SK-N-SH treated with all-trans-retinoic acid at 6 μM for 48 hours (cell line): ENCODE measurements around the gene ADAMTS6.

Experiments
- ATAC-seq: fragments of 200-7000 bp; cut with Tn5 transposase; 3 replicates; pipeline ENCODE4 v1.9.1; 2020; ENCODE audit warnings: mild to moderate bottlenecking, moderate library complexity
- ARNTL ChIP-seq: fragments of 450-650 bp; formaldehyde crosslinking; IDR thresholded peaks from 2 replicates; pipeline ENCODE4 v1.5.0; 2020; ENCODE audit warnings: low read depth, mild to moderate bottlenecking, moderate library complexity, borderline replicate concordance
- BACH2 ChIP-seq: fragments of 250-450 bp; sonication (Bioruptor Pico); IDR thresholded peaks from 2 replicates; pipeline ENCODE4 v1.9.0; 2021; ENCODE audit warnings: mild to moderate bottlenecking, borderline replicate concordance
- CSDC2 ChIP-seq: fragments of 250-450 bp; sonication (Bioruptor Pico); IDR thresholded peaks from 2 replicates; pipeline ENCODE4 v1.5.0; 2020; ENCODE audit warnings: mild to moderate bottlenecking, moderate library complexity
- ESRRG ChIP-seq: fragments of 250-450 bp; sonication (Bioruptor Pico); IDR thresholded peaks from 2 replicates; pipeline ENCODE4 v1.6.1; 2021; ENCODE audit warnings: mild to moderate bottlenecking
- GLIS3 ChIP-seq: fragments of 250-450 bp; sonication (Bioruptor Pico); IDR thresholded peaks from 2 replicates; pipeline ENCODE4 v1.5.0; 2020; ENCODE audit warnings: mild to moderate bottlenecking, moderate library complexity
- ISL1 ChIP-seq: fragments of 250-450 bp; sonication (Bioruptor Pico); IDR thresholded peaks from 2 replicates; pipeline ENCODE4 v2.1.2; 2022; ENCODE audit warnings: mild to moderate bottlenecking, moderate library complexity
- OSR1 ChIP-seq: fragments of 250-450 bp; sonication (Bioruptor Pico); IDR thresholded peaks from 2 replicates; pipeline ENCODE4 v1.8.0; 2022; ENCODE audit warnings: moderate library complexity, mild to moderate bottlenecking, inconsistent platforms
- PPARA ChIP-seq: fragments of 250-450 bp; sonication (Bioruptor Pico); IDR thresholded peaks from 2 replicates; pipeline ENCODE4 v1.5.0; 2020; ENCODE audit warnings: mild to moderate bottlenecking, borderline replicate concordance
- RARB ChIP-seq: fragments of 250-450 bp; sonication (Bioruptor Pico); IDR thresholded peaks from 2 replicates; pipeline ENCODE4 v1.8.0; 2021; ENCODE audit warnings: mild to moderate bottlenecking, moderate library complexity
- SNAI2 ChIP-seq: fragments of 250-450 bp; sonication (Bioruptor Pico); IDR thresholded peaks from 2 replicates; pipeline ENCODE4 v1.5.0; 2020; ENCODE audit warnings: mild to moderate bottlenecking, moderate library complexity
- TCF4 ChIP-seq: fragments of 250-450 bp; sonication (Bioruptor Pico); IDR thresholded peaks from 2 replicates; pipeline ENCODE4 v1.8.0; 2021; ENCODE audit warnings: mild to moderate bottlenecking, moderate library complexity, borderline replicate concordance
- TOX ChIP-seq: fragments of 250-450 bp; sonication (Bioruptor Pico); IDR thresholded peaks from 2 replicates; pipeline ENCODE4 v1.8.0; 2021; ENCODE audit warnings: mild to moderate bottlenecking, moderate library complexity, borderline replicate concordance
- ZC3H10 ChIP-seq: fragments of 250-450 bp; sonication (Bioruptor Pico); IDR thresholded peaks from 2 replicates; pipeline ENCODE4 v1.5.1; 2021; ENCODE audit warnings: mild to moderate bottlenecking, moderate library complexity
- ZFP3 ChIP-seq: fragments of 250-450 bp; sonication (Bioruptor Pico); IDR thresholded peaks from 2 replicates; pipeline ENCODE4 v1.5.0; 2020; ENCODE audit warnings: mild to moderate bottlenecking, moderate library complexity
- ZFP30 ChIP-seq: fragments of 450-650 bp; formaldehyde crosslinking; IDR thresholded peaks from 2 replicates; pipeline ENCODE4 v1.5.0; 2022; ENCODE audit warnings: mild to moderate bottlenecking, moderate library complexity
- ZNF565 ChIP-seq: fragments of 450-650 bp; formaldehyde crosslinking; conservative IDR thresholded peaks from 2 replicates; pipeline ENCODE4 v1.5.0; 2020; ENCODE audit warnings: low read depth, mild to moderate bottlenecking, moderate library complexity
- ZNF70 ChIP-seq: fragments of 450-650 bp; formaldehyde crosslinking; IDR thresholded peaks from 2 replicates; pipeline ENCODE4 v1.5.0; 2020; ENCODE audit warnings: mild to moderate bottlenecking, moderate library complexity
- ZNF8 ChIP-seq: fragments of 450-650 bp; formaldehyde crosslinking; IDR thresholded peaks from 2 replicates; pipeline ENCODE4 v1.5.0; 2020; ENCODE audit warnings: mild to moderate bottlenecking, moderate library complexity
- TF ChIP-seq, protein P1 (sequence below): fragments of 250-450 bp; sonication (Bioruptor Pico); IDR thresholded peaks from 2 replicates; pipeline ENCODE4 v1.5.1; 2020; ENCODE audit warnings: low read depth, mild to moderate bottlenecking, moderate library complexity
- TF ChIP-seq, protein P2 (sequence below): fragments of 250-450 bp; sonication (Bioruptor Pico); IDR thresholded peaks from 2 replicates; pipeline ENCODE4 v1.5.0; 2020; ENCODE audit warnings: mild to moderate bottlenecking, moderate library complexity
- TF ChIP-seq, protein P3 (sequence below): fragments of 250-450 bp; sonication (Bioruptor Pico); IDR thresholded peaks from 2 replicates; pipeline ENCODE4 v1.8.0; 2021; ENCODE audit warnings: low read depth, mild to moderate bottlenecking, moderate library complexity, borderline replicate concordance
- TF ChIP-seq, protein P4 (sequence below): fragments of 250-450 bp; sonication (Bioruptor Pico); IDR thresholded peaks from 2 replicates; pipeline ENCODE4 v1.8.0; 2020; ENCODE audit warnings: mild to moderate bottlenecking, moderate library complexity, borderline replicate concordance
- TF ChIP-seq, protein P5 (sequence below): fragments of 250-450 bp; sonication (Bioruptor Pico); IDR thresholded peaks from 2 replicates; pipeline ENCODE4 v1.5.1; 2021; ENCODE audit warnings: mild to moderate bottlenecking, moderate library complexity

The ADAMTS6 gene

DNA sequence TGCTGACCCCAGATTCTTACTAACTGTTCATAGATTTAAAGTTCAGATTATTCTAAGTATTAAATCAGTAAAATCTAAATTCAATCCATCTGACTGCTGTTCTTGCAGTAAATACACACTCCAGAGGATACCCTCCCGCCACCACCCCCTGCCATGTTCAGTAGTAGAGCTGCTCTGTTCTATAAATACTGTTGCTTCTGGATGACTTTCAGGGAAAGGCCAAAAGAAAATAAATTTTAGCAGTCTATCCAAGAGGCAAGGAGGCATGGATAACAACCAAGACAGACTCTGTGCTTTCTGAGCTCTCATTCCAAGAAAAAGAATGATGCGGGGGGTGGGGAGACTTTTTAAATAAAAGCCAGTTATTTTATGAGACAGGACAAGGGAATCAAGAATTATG is 115.1 kb downstream of the ADAMTS6 start:
- ATAC-seq, result no peak
- TF ChIP-seq ISL1 (CRISPR knock-in tag) (no peak), ESRRG (CRISPR knock-in tag) (no peak), TCF4 (no peak), ZNF70 (no peak)
- TF ChIP-seq, protein P1, sequence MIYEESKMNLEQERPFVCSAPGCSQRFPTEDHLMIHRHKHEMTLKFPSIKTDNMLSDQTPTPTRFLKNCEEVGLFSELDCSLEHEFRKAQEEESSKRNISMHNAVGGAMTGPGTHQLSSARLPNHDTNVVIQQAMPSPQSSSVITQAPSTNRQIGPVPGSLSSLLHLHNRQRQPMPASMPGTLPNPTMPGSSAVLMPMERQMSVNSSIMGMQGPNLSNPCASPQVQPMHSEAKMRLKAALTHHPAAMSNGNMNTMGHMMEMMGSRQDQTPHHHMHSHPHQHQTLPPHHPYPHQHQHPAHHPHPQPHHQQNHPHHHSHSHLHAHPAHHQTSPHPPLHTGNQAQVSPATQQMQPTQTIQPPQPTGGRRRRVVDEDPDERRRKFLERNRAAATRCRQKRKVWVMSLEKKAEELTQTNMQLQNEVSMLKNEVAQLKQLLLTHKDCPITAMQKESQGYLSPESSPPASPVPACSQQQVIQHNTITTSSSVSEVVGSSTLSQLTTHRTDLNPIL, result no peak

DNA sequence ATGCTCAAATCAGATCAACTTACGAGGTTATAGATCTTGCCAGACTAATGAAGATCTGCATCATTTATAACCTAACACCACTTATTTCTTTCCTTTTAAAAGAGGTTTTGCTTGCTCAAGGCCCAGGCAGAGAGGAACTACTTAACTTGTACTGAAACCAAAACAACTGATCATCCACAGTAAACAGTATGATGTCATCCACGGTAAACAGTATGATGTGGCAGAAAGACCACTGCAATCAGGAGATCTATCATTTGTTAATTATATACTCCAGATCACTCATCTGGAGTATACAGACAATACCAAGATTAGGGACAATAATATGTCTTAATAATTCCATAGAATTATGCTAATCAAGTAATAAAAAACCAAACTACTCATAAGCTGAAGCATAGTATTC is 116.8 kb downstream of the ADAMTS6 start:
- no peak for TF ChIP-seq ARNTL
- TF ChIP-seq ZNF8, result no peak
- no peak for TF ChIP-seq BACH2
- no peak for TF ChIP-seq ZFP3 (CRISPR knock-in tag)
- no peak for TF ChIP-seq ZFP30
- no peak for TF ChIP-seq ZC3H10 (CRISPR knock-in tag)
- TF ChIP-seq ZNF70, result no peak
- no peak for TF ChIP-seq SNAI2 (CRISPR knock-in tag)
- TF ChIP-seq TOX (CRISPR knock-in tag), result no peak
- TF ChIP-seq OSR1, result no peak
- no peak for TF ChIP-seq ZNF565 (CRISPR knock-in tag)
- TF ChIP-seq, protein P1, result no peak
- no peak for TF ChIP-seq PPARA
- TF ChIP-seq, protein P2, sequence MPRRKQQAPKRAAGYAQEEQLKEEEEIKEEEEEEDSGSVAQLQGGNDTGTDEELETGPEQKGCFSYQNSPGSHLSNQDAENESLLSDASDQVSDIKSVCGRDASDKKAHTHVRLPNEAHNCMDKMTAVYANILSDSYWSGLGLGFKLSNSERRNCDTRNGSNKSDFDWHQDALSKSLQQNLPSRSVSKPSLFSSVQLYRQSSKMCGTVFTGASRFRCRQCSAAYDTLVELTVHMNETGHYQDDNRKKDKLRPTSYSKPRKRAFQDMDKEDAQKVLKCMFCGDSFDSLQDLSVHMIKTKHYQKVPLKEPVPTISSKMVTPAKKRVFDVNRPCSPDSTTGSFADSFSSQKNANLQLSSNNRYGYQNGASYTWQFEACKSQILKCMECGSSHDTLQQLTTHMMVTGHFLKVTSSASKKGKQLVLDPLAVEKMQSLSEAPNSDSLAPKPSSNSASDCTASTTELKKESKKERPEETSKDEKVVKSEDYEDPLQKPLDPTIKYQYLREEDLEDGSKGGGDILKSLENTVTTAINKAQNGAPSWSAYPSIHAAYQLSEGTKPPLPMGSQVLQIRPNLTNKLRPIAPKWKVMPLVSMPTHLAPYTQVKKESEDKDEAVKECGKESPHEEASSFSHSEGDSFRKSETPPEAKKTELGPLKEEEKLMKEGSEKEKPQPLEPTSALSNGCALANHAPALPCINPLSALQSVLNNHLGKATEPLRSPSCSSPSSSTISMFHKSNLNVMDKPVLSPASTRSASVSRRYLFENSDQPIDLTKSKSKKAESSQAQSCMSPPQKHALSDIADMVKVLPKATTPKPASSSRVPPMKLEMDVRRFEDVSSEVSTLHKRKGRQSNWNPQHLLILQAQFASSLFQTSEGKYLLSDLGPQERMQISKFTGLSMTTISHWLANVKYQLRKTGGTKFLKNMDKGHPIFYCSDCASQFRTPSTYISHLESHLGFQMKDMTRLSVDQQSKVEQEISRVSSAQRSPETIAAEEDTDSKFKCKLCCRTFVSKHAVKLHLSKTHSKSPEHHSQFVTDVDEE (CRISPR knock-in tag), result no peak
- TF ChIP-seq, protein P3, sequence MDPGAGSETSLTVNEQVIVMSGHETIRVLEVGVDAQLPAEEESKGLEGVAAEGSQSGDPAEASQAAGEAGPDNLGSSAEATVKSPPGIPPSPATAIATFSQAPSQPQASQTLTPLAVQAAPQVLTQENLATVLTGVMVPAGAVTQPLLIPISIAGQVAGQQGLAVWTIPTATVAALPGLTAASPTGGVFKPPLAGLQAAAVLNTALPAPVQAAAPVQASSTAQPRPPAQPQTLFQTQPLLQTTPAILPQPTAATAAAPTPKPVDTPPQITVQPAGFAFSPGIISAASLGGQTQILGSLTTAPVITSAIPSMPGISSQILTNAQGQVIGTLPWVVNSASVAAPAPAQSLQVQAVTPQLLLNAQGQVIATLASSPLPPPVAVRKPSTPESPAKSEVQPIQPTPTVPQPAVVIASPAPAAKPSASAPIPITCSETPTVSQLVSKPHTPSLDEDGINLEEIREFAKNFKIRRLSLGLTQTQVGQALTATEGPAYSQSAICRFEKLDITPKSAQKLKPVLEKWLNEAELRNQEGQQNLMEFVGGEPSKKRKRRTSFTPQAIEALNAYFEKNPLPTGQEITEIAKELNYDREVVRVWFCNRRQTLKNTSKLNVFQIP, result no peak
- no peak for TF ChIP-seq ISL1 (CRISPR knock-in tag)
- TF ChIP-seq, all 23 proteins: peak for 0
- no peak for ATAC-seq

DNA sequence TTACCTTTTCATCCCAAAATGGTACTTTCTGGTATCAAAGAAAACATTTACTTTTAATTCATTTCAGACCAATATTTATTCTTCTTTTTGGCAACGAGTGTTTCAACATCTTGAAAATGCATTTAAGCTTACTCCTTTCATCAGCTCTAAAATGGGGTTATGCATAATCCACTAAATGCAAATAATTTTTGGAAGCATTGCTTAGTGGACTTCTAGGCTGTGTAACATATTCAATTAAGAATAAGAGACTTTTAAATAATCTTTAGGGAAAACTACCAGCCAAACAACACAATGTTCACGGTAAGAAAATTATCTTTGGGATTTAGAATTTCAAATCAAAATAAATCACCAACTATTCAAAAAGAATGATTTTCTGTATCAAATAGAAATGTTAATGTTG is 118.2 kb downstream of the ADAMTS6 start:
- ATAC-seq, result no peak
- TF ChIP-seq, protein P4, sequence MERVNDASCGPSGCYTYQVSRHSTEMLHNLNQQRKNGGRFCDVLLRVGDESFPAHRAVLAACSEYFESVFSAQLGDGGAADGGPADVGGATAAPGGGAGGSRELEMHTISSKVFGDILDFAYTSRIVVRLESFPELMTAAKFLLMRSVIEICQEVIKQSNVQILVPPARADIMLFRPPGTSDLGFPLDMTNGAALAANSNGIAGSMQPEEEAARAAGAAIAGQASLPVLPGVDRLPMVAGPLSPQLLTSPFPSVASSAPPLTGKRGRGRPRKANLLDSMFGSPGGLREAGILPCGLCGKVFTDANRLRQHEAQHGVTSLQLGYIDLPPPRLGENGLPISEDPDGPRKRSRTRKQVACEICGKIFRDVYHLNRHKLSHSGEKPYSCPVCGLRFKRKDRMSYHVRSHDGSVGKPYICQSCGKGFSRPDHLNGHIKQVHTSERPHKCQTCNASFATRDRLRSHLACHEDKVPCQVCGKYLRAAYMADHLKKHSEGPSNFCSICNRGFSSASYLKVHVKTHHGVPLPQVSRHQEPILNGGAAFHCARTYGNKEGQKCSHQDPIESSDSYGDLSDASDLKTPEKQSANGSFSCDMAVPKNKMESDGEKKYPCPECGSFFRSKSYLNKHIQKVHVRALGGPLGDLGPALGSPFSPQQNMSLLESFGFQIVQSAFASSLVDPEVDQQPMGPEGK, result no peak
- TF ChIP-seq CSDC2 (CRISPR knock-in tag) (no peak), TCF4 (no peak), SNAI2 (CRISPR knock-in tag) (no peak), OSR1 (no peak), ZNF8 (no peak), ESRRG (CRISPR knock-in tag) (no peak), ARNTL (no peak), GLIS3 (CRISPR knock-in tag) (no peak), RARB (CRISPR knock-in tag) (no peak), ZFP3 (CRISPR knock-in tag) (no peak)
- TF ChIP-seq, protein P5, sequence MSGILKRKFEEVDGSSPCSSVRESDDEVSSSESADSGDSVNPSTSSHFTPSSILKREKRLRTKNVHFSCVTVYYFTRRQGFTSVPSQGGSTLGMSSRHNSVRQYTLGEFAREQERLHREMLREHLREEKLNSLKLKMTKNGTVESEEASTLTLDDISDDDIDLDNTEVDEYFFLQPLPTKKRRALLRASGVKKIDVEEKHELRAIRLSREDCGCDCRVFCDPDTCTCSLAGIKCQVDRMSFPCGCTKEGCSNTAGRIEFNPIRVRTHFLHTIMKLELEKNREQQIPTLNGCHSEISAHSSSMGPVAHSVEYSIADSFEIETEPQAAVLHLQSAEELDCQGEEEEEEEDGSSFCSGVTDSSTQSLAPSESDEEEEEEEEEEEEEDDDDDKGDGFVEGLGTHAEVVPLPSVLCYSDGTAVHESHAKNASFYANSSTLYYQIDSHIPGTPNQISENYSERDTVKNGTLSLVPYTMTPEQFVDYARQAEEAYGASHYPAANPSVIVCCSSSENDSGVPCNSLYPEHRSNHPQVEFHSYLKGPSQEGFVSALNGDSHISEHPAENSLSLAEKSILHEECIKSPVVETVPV (CRISPR knock-in tag), result no peak
- TF ChIP-seq, protein P2 (CRISPR knock-in tag), result no peak
